Tibial nerve (tissue), 4 donors: ENCODE measurements around the gene EPAS1.

Experiments used
- EP300 ChIP-seq, 2 donors: sonication (generic); formaldehyde crosslinking; IDR thresholded peaks; one replicate each; pipeline ENCODE4 v1.6.1; 2017; ENCODE audit warnings: antibody characterized with exemption in 2 of 2, mild to moderate bottlenecking in 1 of 2
- POLR2A ChIP-seq, 2 donors: fragments of 450-650 bp; IDR thresholded peaks; one replicate each; pipeline ENCODE4 v1.6.1; 2017; ENCODE audit warnings: antibody characterized with exemption in 2 of 2, mild to moderate bottlenecking in 2 of 2, moderate library complexity in 2 of 2
- TF ChIP-seq, protein P1 (sequence below), 5 experiments: fragments of 200-600 bp in 3 of 5; fragments of 450-650 bp in 2 of 5; sonication (generic) in 3 of 5; IDR thresholded peaks; one replicate each; pipeline ENCODE4 v1.5.1; 2016 to 2019; ENCODE audit warnings: antibody characterized with exemption in 5 of 5, mild to moderate bottlenecking in 3 of 5, moderate library complexity in 2 of 5

DNA sequence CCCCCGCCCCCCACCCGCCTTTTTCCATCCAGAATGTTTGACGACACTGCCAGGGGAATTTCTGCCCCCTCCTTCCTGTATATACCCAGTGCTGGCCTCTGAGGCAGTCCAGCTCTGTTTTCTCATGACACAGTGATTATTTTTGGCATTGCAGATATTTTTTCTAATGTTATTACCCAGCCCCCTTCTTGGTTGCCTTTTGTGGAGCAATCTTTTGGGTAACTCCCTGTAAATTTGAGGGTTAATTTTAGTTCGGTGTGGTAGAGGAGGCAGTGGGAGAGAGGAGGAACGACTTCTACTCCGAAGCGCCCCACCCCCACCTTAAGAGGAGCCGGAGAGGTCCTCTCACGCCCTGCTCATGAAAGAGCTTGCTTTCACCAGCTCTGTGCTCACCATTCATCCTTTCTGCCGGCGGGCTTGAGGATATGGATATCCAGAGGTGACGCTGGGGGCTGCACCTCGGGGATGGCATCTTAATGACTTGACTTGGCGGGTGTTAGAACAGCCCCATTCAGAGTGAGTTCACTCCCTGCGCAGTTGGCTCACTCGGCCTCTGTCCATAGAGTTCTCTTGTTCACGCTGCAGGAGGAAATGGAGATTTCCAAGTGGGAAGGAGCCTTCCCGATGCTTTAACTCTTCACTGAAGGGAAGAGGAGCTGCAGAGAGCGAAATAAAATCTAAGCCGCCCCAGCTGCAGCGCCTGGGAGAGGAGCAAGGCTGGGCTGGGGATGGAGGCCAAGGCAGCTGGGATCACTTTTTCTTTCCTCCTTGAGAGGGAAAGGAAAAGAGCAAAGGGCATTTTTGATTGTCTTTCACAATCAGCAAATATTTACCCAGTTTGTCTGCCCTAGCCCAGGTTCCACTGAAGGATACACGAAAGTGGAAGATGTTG lies 38.4 kb downstream of the EPAS1 start:
- TF ChIP-seq POLR2A (IDR thresholded peaks at IDR 0.05), result no peak
- peak in 1 of 2 donors; percentile 2 for TF ChIP-seq EP300 (IDR thresholded peaks at IDR 0.05)
- TF ChIP-seq, protein P1, sequence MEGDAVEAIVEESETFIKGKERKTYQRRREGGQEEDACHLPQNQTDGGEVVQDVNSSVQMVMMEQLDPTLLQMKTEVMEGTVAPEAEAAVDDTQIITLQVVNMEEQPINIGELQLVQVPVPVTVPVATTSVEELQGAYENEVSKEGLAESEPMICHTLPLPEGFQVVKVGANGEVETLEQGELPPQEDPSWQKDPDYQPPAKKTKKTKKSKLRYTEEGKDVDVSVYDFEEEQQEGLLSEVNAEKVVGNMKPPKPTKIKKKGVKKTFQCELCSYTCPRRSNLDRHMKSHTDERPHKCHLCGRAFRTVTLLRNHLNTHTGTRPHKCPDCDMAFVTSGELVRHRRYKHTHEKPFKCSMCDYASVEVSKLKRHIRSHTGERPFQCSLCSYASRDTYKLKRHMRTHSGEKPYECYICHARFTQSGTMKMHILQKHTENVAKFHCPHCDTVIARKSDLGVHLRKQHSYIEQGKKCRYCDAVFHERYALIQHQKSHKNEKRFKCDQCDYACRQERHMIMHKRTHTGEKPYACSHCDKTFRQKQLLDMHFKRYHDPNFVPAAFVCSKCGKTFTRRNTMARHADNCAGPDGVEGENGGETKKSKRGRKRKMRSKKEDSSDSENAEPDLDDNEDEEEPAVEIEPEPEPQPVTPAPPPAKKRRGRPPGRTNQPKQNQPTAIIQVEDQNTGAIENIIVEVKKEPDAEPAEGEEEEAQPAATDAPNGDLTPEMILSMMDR (IDR thresholded peaks at IDR 0.05), result no peak
